Adrenal gland (tissue), 12 donors: ENCODE results near the gene ZNF774. TPM values are rescaled to one million over a fixed set of nuclear protein-coding genes. Genes with fewer than 3 reads are reported as not detected.
A peak's percentile ranks its signal among the peaks of the same experiment; 100 is the strongest.

Experiments
- DNase-seq, 7 donors: peaks; one replicate each; pipeline ENCODE4 v3.0.0-alpha.2; 2019 to 2020
- H3K27ac ChIP-seq, 5 donors: fragments of 200-600 bp; sonication (generic) in 4 of 5; 1 replicate in 3 of 5; 2 replicates in 2 of 5; pipeline versions ENCODE4 v1.5.1 to v1.8.0; 2016 to 2020; ENCODE audit warnings: mild to moderate bottlenecking in 1 of 5
- H3K27me3 ChIP-seq: fragments of 200-600 bp; 2 replicates; pipeline ENCODE4 v1.8.0; 2021
- H3K36me3 ChIP-seq, 2 donors: fragments of 200-600 bp; replicated peaks in 1 of 2; 1 replicate in 1 of 2; 2 replicates in 1 of 2; pipeline versions ENCODE4 v1.5.1 to v1.8.0; 2018 to 2022
- H3K4me1 ChIP-seq, 2 donors: fragments of 200-600 bp; replicated peaks in 1 of 2; 1 replicate in 1 of 2; 2 replicates in 1 of 2; pipeline versions ENCODE4 v1.5.1 to v1.8.0; 2018 to 2021
- H3K4me3 ChIP-seq, 4 donors: fragments of 200-600 bp; sonication (generic) in 3 of 4; one replicate each; pipeline ENCODE4 v1.5.1; 2016 to 2018
- H3K9me3 ChIP-seq, 3 donors: fragments of 200-600 bp; sonication (generic) in 1 of 3; replicated peaks in 1 of 3; 1 replicate in 2 of 3; 2 replicates in 1 of 3; pipeline versions ENCODE4 v1.5.1 to v1.8.0; 2016 to 2021
- CTCF ChIP-seq, 6 experiments: fragments of 450-650 bp in 4 of 6; fragments of 200-600 bp in 2 of 6; sonication (generic) in 1 of 6; IDR thresholded peaks; 1 replicate in 5 of 6; 2 replicates in 1 of 6; pipeline versions ENCODE4 v1.5.1 to v1.8.0; 2016 to 2021; ENCODE audit warnings: antibody characterized with exemption in 6 of 6, mild to moderate bottlenecking in 2 of 6, moderate library complexity in 1 of 6
- POLR2A ChIP-seq, 2 donors: fragments of 450-650 bp; IDR thresholded peaks; one replicate each; pipeline ENCODE4 v1.6.1; 2017; ENCODE audit warnings: antibody characterized with exemption in 2 of 2, mild to moderate bottlenecking in 2 of 2, moderate library complexity in 1 of 2
- WGBS, 4 donors: extraction: QIAGEN DNeasy Blood & Tissue Kit in 2 of 4; methylation state at CpG; one replicate each; pipeline versions ENCODE4 v1.1.5 to v1.1.7; 2013 to 2017; 5-methylcytosine and 5-hydroxymethylcytosine counted together
- intact Hi-C, 2 donors: fragments of 100-400 bp; cut with DNase I; formaldehyde crosslinking; loops; one replicate each; pipeline versions ENCODE4 v1.14.1 to v1.15.0; 2022 to 2023
- polyA plus RNA-seq, 3 donors: library from polyadenylated mRNA; stranded (reverse); fragments of 200-250 nt in 2 of 3; fragments of 350-450 nt in 1 of 3; fragmentation: Illumina TruSeq in 1 of 3; extraction: RNeasy Lipid Tissue Mini Kit (QIAGEN cat#74804) in 1 of 3; gene quantifications; one replicate each; pipeline ENCODE4 v1.2.3, GENCODE V29; 2013 to 2014
- total RNA-seq, 9 donors: library from RNA; depleted of rRNA in 4 of 9; stranded (reverse); fragments of >200 nt in 4 of 9; fragments of 120-200 nt in 1 of 9; fragmentation: NEBNext Ultra II Directional in 1 of 9; extraction: Animal tissue kit (Norgen Biotek cat#: 25700) in 1 of 9; gene quantifications; one replicate each; pipeline versions ENCODE4 v1.1.0 to v1.2.4, GENCODE V29; 2013 to 2023
- donor health status: healthy with polysubstance abuse.
- donor health status: Bipolar disorder and iron deficiency.
- donor health status: DM: yes; HTN: yes; CAD: no.
- donor health status: DM: no; HTN: no; CAD: no.
- donor health status: DM: no; HTN: no; CAD: no.
- donor health status: DM: yes; HTN: yes; CAD: no.

Gene ZNF774
- total and polyA plus RNA-seq, 12 donors, result 1.0 to 21.4 (median 6.0) TPM

GRCh38 chr15:90360746-90361145, 8.7 kb downstream of the ZNF774 start:
- intact Hi-C loops, result loop anchor here in 1 of 2 donors (5.0 kb wide), 1 partner anchor 117 kb away; no protein-coding TSS in a partner anchor
- no peak for DNase-seq
- peaks cover 18 to 23% of the 10 kb centered on the region in 2 donors for H3K4me1 ChIP-seq
- no peak overlapping the region for H3K4me3 ChIP-seq
- 85 to 91% (median 88%) methylated on average over 14 of the region's 14 CpGs for WGBS, 4 donors
- no peaks in the 10 kb centered on the region for H3K27me3 ChIP-seq
- TF ChIP-seq POLR2A (IDR thresholded peaks at IDR 0.05) (no peak), CTCF (IDR thresholded peaks at IDR 0.05) (no peak)
- H3K9me3 ChIP-seq, result no peaks in the 10 kb centered on the region
- H3K27ac ChIP-seq, result no peak overlapping the region
- H3K36me3 ChIP-seq, result peaks cover 0 to 7% of the 10 kb centered on the region in 2 donors

- H3K9me3 ChIP-seq, result no peaks in the 10 kb centered on the region
- intact Hi-C loops, result loop anchor here in 1 of 2 donors (5.0 kb wide), 1 partner anchor 114 kb away; no protein-coding TSS in a partner anchor
- H3K4me1 ChIP-seq, result peaks cover 18 to 26% of the 10 kb centered on the region in 2 donors
- no peak for TF ChIP-seq CTCF (IDR thresholded peaks at IDR 0.05)
- peak in 1 of 2 donors; percentile 55 for TF ChIP-seq POLR2A (IDR thresholded peaks at IDR 0.05)
- 19 to 41% (median 24%) methylated on average over 2 of the region's 2 CpGs for WGBS, 4 donors
- no peak overlapping the region for H3K4me3 ChIP-seq
- no peaks in the 10 kb centered on the region for H3K27me3 ChIP-seq
- peak overlapping the region; percentile 34 to 96 (median 86) for H3K27ac ChIP-seq
- peak; percentile 49 to 80 (median 72) for DNase-seq
- peaks cover 0 to 7% of the 10 kb centered on the region in 2 donors for H3K36me3 ChIP-seq
Observed at GRCh38 chr15:90362936-90363212, 10.8 kb downstream of the ZNF774 start.

GRCh38 chr15:90364251-90364650, 12.2 kb downstream of the ZNF774 start:
- no peak overlapping the region for H3K4me3 ChIP-seq
- no peaks in the 10 kb centered on the region for H3K9me3 ChIP-seq
- no peaks in the 10 kb centered on the region for H3K27me3 ChIP-seq
- peaks cover 18 to 29% of the 10 kb centered on the region in 2 donors for H3K4me1 ChIP-seq
- peaks cover 0 to 7% of the 10 kb centered on the region in 2 donors for H3K36me3 ChIP-seq
- intact Hi-C loops, result loop anchor here in 1 of 2 donors (5.0 kb wide), 1 partner anchor 113 kb away; no protein-coding TSS in a partner anchor
- TF ChIP-seq POLR2A (IDR thresholded peaks at IDR 0.05) (no peak), CTCF (IDR thresholded peaks at IDR 0.05) (no peak)
- WGBS, 4 donors, result 44 to 59% (median 46%) methylated on average over 4 of the region's 4 CpGs
- H3K27ac ChIP-seq, result no peak overlapping the region
- DNase-seq, result no peak

GRCh38 chr15:90365414-90366055, 13.5 kb downstream of the ZNF774 start:
- Histone ChIP-seq H3K27ac (no peak overlapping the region), H3K4me1 (peaks cover 18 to 36% of the 10 kb centered on the region in 2 donors), H3K36me3 (peaks cover 0 to 2% of the 10 kb centered on the region in 2 donors), H3K27me3 (no peaks in the 10 kb centered on the region), H3K4me3 (no peak overlapping the region), H3K9me3 (no peaks in the 10 kb centered on the region)
- 91 to 94% (median 93%) methylated on average over 15 of the region's 15 CpGs for WGBS, 4 donors
- no peak for TF ChIP-seq CTCF (IDR thresholded peaks at IDR 0.05)
- no peak for TF ChIP-seq POLR2A (IDR thresholded peaks at IDR 0.05)
- intact Hi-C loops, result no loop called here
- no peak for DNase-seq
